A673 (cell line): Measurements from ENCODE around the gene PIGQ. TPM values are rescaled to one million over a fixed set of nuclear protein-coding genes. Genes with fewer than 3 reads are reported as not detected.
A peak's percentile ranks its signal among the peaks of the same experiment; 100 is the strongest.

Source experiments
- BruUV-seq: library from RNA; stranded (reverse); fragments of 400-500 nt; replicated peaks from 2 replicates; lab custom pipeline; 2021; lab: Mats Ljungman, UMichigan
- CTCF ChIA-PET: fragments of 300-600 bp; sonication (Branson Sonifier 250); formaldehyde crosslinking; loops from one replicate; lab custom pipeline; 2022; ENCODE audit warnings: antibody characterized with exemption; lab: Charles Lee
- POLR2A ChIA-PET: fragments of 300-600 bp; sonication (Branson Sonifier 250); formaldehyde crosslinking; loops from one replicate; lab custom pipeline; 2022; ENCODE audit warnings: antibody characterized with exemption; ENCODE audit not compliant: low non-redundant PET; lab: Charles Lee
- DNase-seq: peaks from one replicate; pipeline ENCODE4 v3.0.0-alpha.2; 2015; ENCODE audit warnings: low spot score
- H3K27ac ChIP-seq: fragments of 200-600 bp; sonication (generic); 2 replicates; pipeline ENCODE4 v1.5.1; 2016; ENCODE audit warnings: mixed run types, low read depth, mild to moderate bottlenecking, mixed read lengths, antibody characterized with exemption, low read length; ENCODE audit not compliant: poor library complexity, severe bottlenecking
- H3K27me3 ChIP-seq: fragments of 200-600 bp; sonication (generic); replicated peaks from 2 replicates; pipeline ENCODE4 v1.6.1; 2017; ENCODE audit warnings: mixed run types, low read depth, mild to moderate bottlenecking, mixed read lengths, antibody characterized with exemption, low read length; ENCODE audit not compliant: insufficient read depth, poor library complexity
- H3K36me3 ChIP-seq: fragments of 200-600 bp; sonication (generic); 2 replicates; pipeline ENCODE4 v1.6.1; 2016; ENCODE audit warnings: mixed run types, mild to moderate bottlenecking, mixed read lengths, antibody characterized with exemption, low read length; ENCODE audit not compliant: insufficient read depth, poor library complexity, severe bottlenecking
- H3K4me1 ChIP-seq: fragments of 200-600 bp; sonication (generic); 2 replicates; pipeline ENCODE4 v1.6.1; 2017; ENCODE audit warnings: mixed run types, mild to moderate bottlenecking, mixed read lengths, antibody characterized with exemption, low read length; ENCODE audit not compliant: insufficient read depth, poor library complexity, severe bottlenecking
- H3K4me3 ChIP-seq: fragments of 200-600 bp; sonication (generic); 2 replicates; pipeline ENCODE4 v1.5.1; 2016; ENCODE audit warnings: low read depth, mixed run types, mild to moderate bottlenecking, mixed read lengths, low read length; ENCODE audit not compliant: poor library complexity, severe bottlenecking
- H3K9me3 ChIP-seq: fragments of 200-600 bp; sonication (generic); 2 replicates; pipeline ENCODE4 v1.6.1; 2016; ENCODE audit warnings: mixed run types, low read depth, mild to moderate bottlenecking, mixed read lengths, antibody characterized with exemption, low read length; ENCODE audit not compliant: poor library complexity, severe bottlenecking
- EZH2 ChIP-seq: fragments of 200-600 bp; sonication (generic); IDR thresholded peaks from 2 replicates; pipeline ENCODE4 v1.6.1; 2017; ENCODE audit warnings: borderline replicate concordance, low read depth, mild to moderate bottlenecking, mixed read lengths, antibody characterized with exemption, low read length; ENCODE audit not compliant: poor library complexity, severe bottlenecking
- intact Hi-C: fragments of 100-400 bp; cut with micrococcal nuclease; formaldehyde crosslinking; loops from one replicate; pipeline ENCODE4 v1.10.0; 2022; ENCODE audit not compliant: unreplicated experiment
- total RNA-seq: library from RNA; stranded (reverse); gene quantifications from 2 replicates; pipeline ENCODE4 v1.2.3, GENCODE V29; 2021
- TF ChIP-seq, protein P1 (sequence below): fragments of 300-800, 200-600 bp; sonication (generic); conservative IDR thresholded peaks from 2 replicates; pipeline ENCODE4 v1.5.1; 2017; ENCODE audit warnings: low read depth, mild to moderate bottlenecking, antibody characterized with exemption, low read length, moderate library complexity, mixed read lengths

PIGQ gene
- total RNA-seq, 1 experiment from 2014 or later = 59.4 TPM

DNA sequence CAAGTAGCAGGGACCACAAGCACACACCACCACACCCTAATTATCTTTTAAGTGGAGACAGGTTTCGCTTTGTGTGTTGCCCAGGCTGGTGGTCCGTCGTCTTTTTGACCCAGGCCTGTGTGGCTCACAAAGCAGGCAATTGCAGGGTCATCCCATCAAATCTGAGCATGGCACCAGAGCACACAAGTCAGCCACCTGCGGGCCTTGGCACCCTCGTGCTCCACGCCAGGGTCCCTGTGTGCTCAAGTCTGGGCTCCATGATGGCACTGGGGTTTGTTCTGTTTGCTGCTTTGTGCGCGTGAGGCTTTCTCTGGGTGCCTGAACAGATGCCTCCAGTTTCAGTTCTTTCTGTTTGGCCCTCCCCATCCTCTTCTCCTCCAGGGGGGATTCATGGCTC lies 44.6 kb upstream of the PIGQ start:
- POLR2A ChIA-PET = interaction anchor here (0.5 kb wide), 1 partner anchor 93 kb away, joined by 3 read pairs; no protein-coding TSS in a partner anchor
- no TSS peak for BruUV-seq
- H3K27ac ChIP-seq = peak overlapping the region; percentile 98
- H3K9me3 ChIP-seq = no peaks in the 10 kb centered on the region
- CTCF ChIA-PET = no interaction called here
- peaks cover 7% of the 10 kb centered on the region for H3K4me1 ChIP-seq
- intact Hi-C loops = loop anchor here (5.0 kb wide), 1 partner anchor 123 kb away; the partner anchor contains the start of gene DECR2
- peaks cover 7% of the 10 kb centered on the region for H3K36me3 ChIP-seq
- TF ChIP-seq EZH2 = no peak
- TF ChIP-seq, protein P1, sequence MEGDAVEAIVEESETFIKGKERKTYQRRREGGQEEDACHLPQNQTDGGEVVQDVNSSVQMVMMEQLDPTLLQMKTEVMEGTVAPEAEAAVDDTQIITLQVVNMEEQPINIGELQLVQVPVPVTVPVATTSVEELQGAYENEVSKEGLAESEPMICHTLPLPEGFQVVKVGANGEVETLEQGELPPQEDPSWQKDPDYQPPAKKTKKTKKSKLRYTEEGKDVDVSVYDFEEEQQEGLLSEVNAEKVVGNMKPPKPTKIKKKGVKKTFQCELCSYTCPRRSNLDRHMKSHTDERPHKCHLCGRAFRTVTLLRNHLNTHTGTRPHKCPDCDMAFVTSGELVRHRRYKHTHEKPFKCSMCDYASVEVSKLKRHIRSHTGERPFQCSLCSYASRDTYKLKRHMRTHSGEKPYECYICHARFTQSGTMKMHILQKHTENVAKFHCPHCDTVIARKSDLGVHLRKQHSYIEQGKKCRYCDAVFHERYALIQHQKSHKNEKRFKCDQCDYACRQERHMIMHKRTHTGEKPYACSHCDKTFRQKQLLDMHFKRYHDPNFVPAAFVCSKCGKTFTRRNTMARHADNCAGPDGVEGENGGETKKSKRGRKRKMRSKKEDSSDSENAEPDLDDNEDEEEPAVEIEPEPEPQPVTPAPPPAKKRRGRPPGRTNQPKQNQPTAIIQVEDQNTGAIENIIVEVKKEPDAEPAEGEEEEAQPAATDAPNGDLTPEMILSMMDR = no peak
- H3K4me3 ChIP-seq = no peak overlapping the region
- no peak for DNase-seq
- no peaks in the 10 kb centered on the region for H3K27me3 ChIP-seq

DNA sequence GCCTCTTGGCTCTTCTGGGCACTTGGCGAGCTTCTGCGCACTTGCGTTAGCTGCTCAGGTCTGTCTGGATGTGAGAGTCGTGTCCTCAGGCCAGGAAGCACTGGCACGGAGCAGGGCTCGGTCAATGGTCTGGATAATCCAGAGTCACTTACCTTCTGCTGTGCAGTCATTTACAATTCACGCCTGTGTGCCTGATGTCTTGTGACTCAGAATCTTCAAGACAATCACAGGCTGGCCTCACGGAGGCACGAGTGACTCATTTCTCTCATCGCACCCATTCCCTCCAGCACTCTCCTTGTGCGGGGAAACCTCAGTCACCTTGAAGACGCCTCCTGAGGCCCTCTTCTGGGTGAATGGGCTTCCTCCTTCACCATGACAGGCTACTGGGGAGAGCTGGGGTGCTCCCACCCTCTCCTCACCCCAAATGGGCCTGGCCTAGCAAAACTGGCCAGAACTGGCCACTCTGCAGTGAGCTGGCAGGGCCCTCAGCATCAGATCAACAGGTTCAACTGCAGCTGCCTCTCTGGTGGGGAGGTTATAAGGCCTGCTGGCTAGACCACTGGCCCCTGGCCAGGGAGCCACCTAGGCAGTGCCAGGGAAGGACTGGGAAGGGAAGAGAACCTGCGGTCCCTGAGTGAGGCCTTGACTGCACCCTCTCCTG lies 44.1 kb upstream of the PIGQ start:
- Histone ChIP-seq H3K4me3 (peak overlapping the region; percentile 96), H3K4me1 (peaks cover 7% of the 10 kb centered on the region), H3K36me3 (peaks cover 7% of the 10 kb centered on the region), H3K27ac (peak overlapping the region; percentile 98), H3K9me3 (no peaks in the 10 kb centered on the region), H3K27me3 (no peaks in the 10 kb centered on the region)
- intact Hi-C loops = loop anchor here (5.0 kb wide), 1 partner anchor 123 kb away; the partner anchor contains the start of gene DECR2
- peak; percentile 58 for DNase-seq
- ChIA-PET POLR2A (interaction anchor here (0.5 kb wide), 1 partner anchor 94 kb away, joined by 3 read pairs; no protein-coding TSS in a partner anchor), CTCF (no interaction called here)
- BruUV-seq = no TSS peak
- TF ChIP-seq, protein P1 = no peak
- TF ChIP-seq EZH2 = no peak

DNA sequence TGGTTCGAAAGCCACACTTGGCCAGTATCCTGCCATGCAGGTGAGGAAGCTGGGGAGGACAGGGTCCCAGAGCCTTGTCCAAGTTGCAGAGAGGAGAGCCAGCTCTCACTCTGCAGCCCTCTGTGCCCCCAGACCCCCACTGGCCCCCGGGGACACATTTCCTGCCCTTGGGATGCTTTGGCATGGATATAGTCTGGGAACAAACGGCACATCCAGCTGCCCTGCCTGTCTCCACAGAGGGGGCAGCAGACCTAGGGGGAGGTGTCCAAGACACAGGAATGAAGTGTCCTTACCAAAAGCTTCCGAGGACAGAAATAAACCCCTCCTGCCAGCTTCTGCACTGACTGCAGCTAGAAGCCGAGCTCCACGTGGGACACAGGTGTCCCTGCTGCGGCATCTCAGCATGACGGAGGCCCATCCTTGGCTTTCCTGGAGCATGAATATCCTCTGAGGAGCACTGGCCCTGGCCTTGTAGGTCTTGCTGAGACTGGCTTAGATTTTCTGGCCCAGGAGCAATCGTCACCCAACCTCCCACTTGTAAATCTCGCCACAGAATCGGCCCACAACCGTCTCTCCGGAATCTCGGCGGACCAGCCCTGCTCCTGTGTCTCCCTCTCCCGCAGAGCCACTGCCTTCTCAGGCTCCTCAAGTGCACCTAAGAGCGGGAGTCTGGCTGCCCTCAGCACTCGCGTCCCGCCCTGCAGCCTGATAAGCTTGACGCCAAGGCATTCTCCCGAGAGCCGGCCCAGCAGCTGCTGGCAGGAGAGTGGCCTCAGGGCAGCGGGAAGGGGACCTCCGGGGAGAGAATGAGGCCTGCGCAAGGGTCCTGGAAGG lies 43.4 kb upstream of the PIGQ start:
- peaks cover 4% of the 10 kb centered on the region for H3K36me3 ChIP-seq
- intact Hi-C loops = loop anchor here (5.0 kb wide), 1 partner anchor 124 kb away; the partner anchor contains the start of gene DECR2
- no peak for TF ChIP-seq EZH2
- TF ChIP-seq, protein P1 = no peak
- H3K4me1 ChIP-seq = peaks cover 7% of the 10 kb centered on the region
- H3K4me3 ChIP-seq = peak overlapping the region; percentile 96
- BruUV-seq = TSS peak; percentile 52
- H3K9me3 ChIP-seq = no peaks in the 10 kb centered on the region
- H3K27me3 ChIP-seq = no peaks in the 10 kb centered on the region
- DNase-seq = peak; percentile 43
- ChIA-PET CTCF (no interaction called here), POLR2A (interaction anchor here (0.6 to 1.5 kb wide), 2 partner anchors 124 to 304 kb away, joined by 4 to 11 read pairs; partner anchors contain the start of gene DECR2)
- peak overlapping the region; percentile 98 for H3K27ac ChIP-seq
